Measurements from ENCODE around the gene PMIS2. TPM values are rescaled to one million over a fixed set of nuclear protein-coding genes. Genes with fewer than 3 reads are reported as not detected.

Gene PMIS2
- total and polyA plus RNA-seq, 2 experiments from 2014 or later: not detected

DNA sequence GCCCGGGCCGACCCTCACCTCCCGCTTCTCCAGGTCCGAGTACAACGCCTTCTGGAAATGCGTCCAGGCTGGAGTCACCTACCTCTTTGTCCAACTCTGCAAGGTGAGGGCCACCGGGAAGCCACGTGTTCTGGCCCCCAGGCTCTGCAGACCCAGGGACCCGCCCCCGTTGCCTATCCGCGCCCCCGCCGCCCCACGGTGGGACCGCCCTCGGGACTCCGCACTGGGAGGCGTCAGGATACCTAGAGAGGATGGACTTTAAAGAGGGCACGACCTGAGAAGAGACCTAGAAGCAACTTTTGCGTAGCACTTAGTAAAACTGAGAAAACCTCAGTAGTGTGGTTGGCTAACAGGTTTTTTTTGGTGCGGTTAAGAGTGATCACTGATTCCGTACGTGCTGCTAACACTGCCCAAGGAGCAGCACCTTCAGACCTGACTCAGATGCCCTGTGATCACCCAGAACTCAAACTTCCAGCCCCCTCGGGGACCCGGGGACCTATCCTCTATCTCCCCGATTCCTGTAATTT lies 40.1 kb upstream of the PMIS2 start:
- no peaks in the 10 kb centered on the region for H3K36me3 ChIP-seq (ENCODE audit: low read depth)
- 4 to 7% methylated on average over 16 to 27 of the region's 27 CpGs for WGBS, 2 experiments (ENCODE audit: low coverage in 1 of 2, low lambda C conversion rate in 2 of 2, missing lambda C conversion rate in 2 of 2)
- H2AFZ ChIP-seq: peak overlapping the region; percentile 94
- H3K9ac ChIP-seq: peak overlapping the region; percentile 94
- in situ Hi-C loops (cut with MboI): no loop called here
- no peaks in the 10 kb centered on the region for H3F3A ChIP-seq (ENCODE audit: insufficient read depth)
- no peaks in the 10 kb centered on the region for H3K9me3 ChIP-seq (ENCODE audit: low read depth)
- H3K4me3 ChIP-seq: peak overlapping the region; percentile 90
- no peaks in the 10 kb centered on the region for H3K4me1 ChIP-seq (ENCODE audit: insufficient read depth)
- H3K4me2 ChIP-seq (ENCODE audit: unreplicated experiment): peak overlapping the region; percentile 93
- H3K27me3 ChIP-seq (replicated peaks; ENCODE audit: insufficient read depth): no peaks in the 10 kb centered on the region
- peaks cover 29% of the 10 kb centered on the region for H3K79me2 ChIP-seq (ENCODE audit: insufficient read depth)
- H3K27ac ChIP-seq: peak overlapping the region; percentile 46
- no peaks in the 10 kb centered on the region for H4K20me1 ChIP-seq (ENCODE audit: insufficient read depth)
- DNase-seq: peak; percentile 64
- TF ChIP-seq EZH2 (IDR thresholded peaks at IDR 0.05; ENCODE audit: insufficient read depth, poor library complexity, severe bottlenecking): no peak
- TF ChIP-seq EZH2phosphoT487 (IDR thresholded peaks at IDR 0.05; ENCODE audit: insufficient read depth, low read depth): no peak
- no peaks in the 10 kb centered on the region for H3K9me2 ChIP-seq (ENCODE audit: insufficient read depth)

DNA sequence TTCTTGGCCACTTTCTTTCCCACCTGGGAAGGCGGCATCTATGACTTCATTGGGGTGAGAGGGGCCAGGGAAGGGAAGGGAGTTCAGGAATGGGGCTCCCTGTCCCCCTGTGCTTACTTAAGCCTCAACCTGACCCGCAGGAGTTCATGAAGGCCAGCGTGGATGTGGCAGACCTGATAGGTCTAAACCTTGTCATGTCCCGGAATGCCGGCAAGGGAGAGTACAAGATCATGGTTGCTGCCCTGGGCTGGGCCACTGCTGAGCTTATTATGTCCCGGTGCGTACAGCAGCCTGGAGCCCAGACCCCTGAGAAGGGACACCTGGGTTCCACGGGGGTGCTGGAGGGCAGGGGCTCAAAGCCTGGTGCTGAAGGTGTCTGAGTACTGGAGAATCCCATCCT lies 39.4 kb upstream of the PMIS2 start:
- H3K9me2 ChIP-seq (ENCODE audit: insufficient read depth): no peaks in the 10 kb centered on the region
- H3K79me2 ChIP-seq (ENCODE audit: insufficient read depth): peaks cover 29% of the 10 kb centered on the region
- no peaks in the 10 kb centered on the region for H3K9me3 ChIP-seq (ENCODE audit: low read depth)
- DNase-seq: no peak
- H3K4me2 ChIP-seq (ENCODE audit: unreplicated experiment): peak overlapping the region; percentile 93
- H3K4me1 ChIP-seq (ENCODE audit: insufficient read depth): no peaks in the 10 kb centered on the region
- in situ Hi-C loops (cut with MboI): no loop called here
- H4K20me1 ChIP-seq (ENCODE audit: insufficient read depth): no peaks in the 10 kb centered on the region
- TF ChIP-seq EZH2 (IDR thresholded peaks at IDR 0.05; ENCODE audit: insufficient read depth, poor library complexity, severe bottlenecking) (no peak), EZH2phosphoT487 (IDR thresholded peaks at IDR 0.05; ENCODE audit: insufficient read depth, low read depth) (no peak)
- no peak overlapping the region for H3K27ac ChIP-seq
- no peaks in the 10 kb centered on the region for H3K27me3 ChIP-seq (replicated peaks; ENCODE audit: insufficient read depth)
- H3K36me3 ChIP-seq (ENCODE audit: low read depth): no peaks in the 10 kb centered on the region
- H3K9ac ChIP-seq: peak overlapping the region; percentile 94
- WGBS, 2 experiments (ENCODE audit: low coverage in 1 of 2, low lambda C conversion rate in 2 of 2, missing lambda C conversion rate in 2 of 2): 89 to 90% methylated on average over 8 of the region's 8 CpGs
- no peak overlapping the region for H2AFZ ChIP-seq
- H3K4me3 ChIP-seq: peak overlapping the region; percentile 90
- no peaks in the 10 kb centered on the region for H3F3A ChIP-seq (ENCODE audit: insufficient read depth)

- no peak overlapping the region for H3K9ac ChIP-seq
Observed at GRCh38 chr19:35549174-35549788, 36.7 kb upstream of the PMIS2 start.

DNA sequence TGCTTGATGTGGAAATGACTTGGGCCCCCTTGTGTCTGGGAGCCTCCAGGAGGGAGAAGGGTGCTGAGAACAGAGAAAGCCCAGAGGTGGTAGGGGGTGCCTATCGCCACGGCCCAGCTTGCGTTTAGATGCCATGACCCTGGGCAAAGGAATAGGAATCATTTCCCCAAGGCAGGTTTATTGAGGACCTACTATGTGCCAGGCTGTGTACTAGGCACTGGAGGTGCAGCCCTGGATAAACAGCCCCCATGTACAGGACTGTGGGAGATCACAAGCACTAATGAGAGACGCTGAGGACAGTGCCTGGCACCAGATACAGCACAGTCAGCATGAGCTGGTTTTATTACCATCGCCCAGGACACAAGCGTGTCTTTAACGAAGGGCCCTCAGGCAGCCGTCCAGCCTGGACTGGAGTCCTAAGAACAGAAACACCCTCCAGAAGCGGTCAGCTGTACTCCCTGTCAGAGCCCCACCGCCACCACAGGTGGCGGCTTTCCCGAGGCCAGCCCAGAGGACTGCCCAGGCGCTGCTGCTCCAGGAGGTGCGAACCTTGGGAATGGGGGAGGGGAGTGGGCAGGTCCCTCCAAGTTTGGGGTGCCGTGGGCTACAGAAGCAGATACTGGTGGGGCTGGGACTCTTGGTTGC lies 36.0 kb upstream of the PMIS2 start:
- Histone ChIP-seq H3K9me3 (ENCODE audit: low read depth) (no peaks in the 10 kb centered on the region), H3K27me3 (replicated peaks; ENCODE audit: insufficient read depth) (no peaks in the 10 kb centered on the region), H2AFZ (no peak overlapping the region), H3F3A (ENCODE audit: insufficient read depth) (no peaks in the 10 kb centered on the region), H3K27ac (no peak overlapping the region), H3K79me2 (ENCODE audit: insufficient read depth) (peaks cover 17% of the 10 kb centered on the region), H3K4me1 (ENCODE audit: insufficient read depth) (no peaks in the 10 kb centered on the region), H3K4me3 (no peak overlapping the region), H3K4me2 (ENCODE audit: unreplicated experiment) (no peak overlapping the region), H3K9ac (no peak overlapping the region), H3K36me3 (ENCODE audit: low read depth) (no peaks in the 10 kb centered on the region), H3K9me2 (ENCODE audit: insufficient read depth) (no peaks in the 10 kb centered on the region), H4K20me1 (ENCODE audit: insufficient read depth) (no peaks in the 10 kb centered on the region)
- in situ Hi-C loops (cut with MboI): no loop called here
- DNase-seq: no peak
- WGBS, 2 experiments (ENCODE audit: low coverage in 1 of 2, low lambda C conversion rate in 2 of 2, missing lambda C conversion rate in 2 of 2): 80 to 86% methylated on average over 14 to 15 of the region's 15 CpGs
- TF ChIP-seq EZH2phosphoT487 (IDR thresholded peaks at IDR 0.05; ENCODE audit: insufficient read depth, low read depth) (no peak), EZH2 (IDR thresholded peaks at IDR 0.05; ENCODE audit: insufficient read depth, poor library complexity, severe bottlenecking) (no peak)

More at GRCh38 chr19:35549174-35549788, 36.7 kb upstream of the PMIS2 start:
- H3K4me2 ChIP-seq (ENCODE audit: unreplicated experiment): no peak overlapping the region
- no peak for TF ChIP-seq EZH2 (IDR thresholded peaks at IDR 0.05; ENCODE audit: insufficient read depth, poor library complexity, severe bottlenecking)
- no peaks in the 10 kb centered on the region for H3K27me3 ChIP-seq (replicated peaks; ENCODE audit: insufficient read depth)
- H3K4me1 ChIP-seq (ENCODE audit: insufficient read depth): no peaks in the 10 kb centered on the region
- H3K79me2 ChIP-seq (ENCODE audit: insufficient read depth): peaks cover 25% of the 10 kb centered on the region
- peak; percentile 84 for DNase-seq
- no peaks in the 10 kb centered on the region for H3K9me3 ChIP-seq (ENCODE audit: low read depth)
- no peaks in the 10 kb centered on the region for H3K36me3 ChIP-seq (ENCODE audit: low read depth)
- no peaks in the 10 kb centered on the region for H3F3A ChIP-seq (ENCODE audit: insufficient read depth)
- no peak overlapping the region for H3K27ac ChIP-seq
- no peaks in the 10 kb centered on the region for H3K9me2 ChIP-seq (ENCODE audit: insufficient read depth)
- no peak overlapping the region for H3K4me3 ChIP-seq
- H4K20me1 ChIP-seq (ENCODE audit: insufficient read depth): no peaks in the 10 kb centered on the region
- in situ Hi-C loops (cut with MboI): no loop called here
- H2AFZ ChIP-seq: no peak overlapping the region
- 19 to 21% methylated on average over 6 of the region's 6 CpGs for WGBS, 2 experiments (ENCODE audit: low coverage in 1 of 2, low lambda C conversion rate in 2 of 2, missing lambda C conversion rate in 2 of 2)
